Measurements from ENCODE around the gene ATMIN.

The ATMIN gene

GRCh38 chr16:81096715-81097208 is 61.1 kb downstream of the ATMIN start:
- Histone ChIP-seq H3K4me3 (ENCODE audit: low read length) (peak overlapping the region; percentile 37), H3K9me3 (ENCODE audit: insufficient read depth, low read depth, low read length) (no peaks in the 10 kb centered on the region), H3K36me3 (ENCODE audit: insufficient read depth, low read length) (peaks cover 8% of the 10 kb centered on the region), H3K4me1 (ENCODE audit: insufficient read depth, low read length) (peaks cover 6% of the 10 kb centered on the region), H3K27me3 (ENCODE audit: insufficient read depth, low read length) (no peaks in the 10 kb centered on the region), H3K9ac (ENCODE audit: low read depth, low read length) (no peak overlapping the region), H3K27ac (ENCODE audit: low read depth, low read length) (no peak overlapping the region)
- 60% methylated on average over 8 of the region's 8 CpGs for WGBS

Data from HUES64 (cell line).